ENCODE data around the gene NUTM1. TPM values are rescaled to one million over a fixed set of nuclear protein-coding genes. Genes with fewer than 3 reads are reported as not detected.

NUTM1 gene
- total RNA-seq, 1 experiment from 2014 or later = 0.46 TPM

GRCh38 chr15:34325368-34325767 is 17.7 kb upstream of the NUTM1 start (continued):
- TF ChIP-seq E2F4 (CRISPR knock-in tag; IDR thresholded peaks at IDR 0.05; ENCODE audit: borderline replicate concordance, low read depth) (no peak), EMX1 (CRISPR knock-in tag; IDR thresholded peaks at IDR 0.05) (no peak), OVOL2 (CRISPR knock-in tag; IDR thresholded peaks at IDR 0.05; ENCODE audit: borderline replicate concordance) (no peak)

GRCh38 chr15:34327906-34328305 is 15.2 kb upstream of the NUTM1 start:
- H3K36me3 Mint-ChIP-seq = peaks cover 2% of the 10 kb centered on the region; the same call in 1 of the 2 replicates
- POLR2A ChIA-PET = interaction anchor here (1.3 kb wide), 1 partner anchor 15 kb away, joined by 4 read pairs; the partner anchor contains the start of genes NOP10 and NUTM1
- no peaks in the 10 kb centered on the region for H3K4me1 Mint-ChIP-seq
- H3K27me3 Mint-ChIP-seq (ENCODE audit: low read depth) = no peaks in the 10 kb centered on the region; the same call in 1 of the 2 replicates
- CTCF ChIA-PET = interaction anchor here (1.2 to 1.4 kb wide), 2 partner anchors 10 to 86 kb away, joined by 3 to 4 read pairs; no protein-coding TSS in a partner anchor
- TF ChIP-seq STAT6 (CRISPR knock-in tag; conservative IDR thresholded peaks at IDR 0.05; ENCODE audit: low read depth) = no peak
- TF ChIP-seq E2F5 (CRISPR knock-in tag; IDR thresholded peaks at IDR 0.05) = no peak
- no peak for TF ChIP-seq ATF1 (CRISPR knock-in tag; IDR thresholded peaks at IDR 0.05)
- TF ChIP-seq MLX (CRISPR knock-in tag; IDR thresholded peaks at IDR 0.05) = no peak
- TF ChIP-seq ZNF232 (CRISPR knock-in tag; IDR thresholded peaks at IDR 0.05) = no peak
- TF ChIP-seq PREB (CRISPR knock-in tag; IDR thresholded peaks at IDR 0.05; ENCODE audit: borderline replicate concordance) = no peak
- TF ChIP-seq ZNF219 (CRISPR knock-in tag; IDR thresholded peaks at IDR 0.05; ENCODE audit: borderline replicate concordance) = no peak
- no peak for TF ChIP-seq ETV6 (CRISPR knock-in tag; IDR thresholded peaks at IDR 0.05)
- TF ChIP-seq SOX15 (CRISPR knock-in tag; IDR thresholded peaks at IDR 0.05) = no peak
- TF ChIP-seq AR (CRISPR knock-in tag; IDR thresholded peaks at IDR 0.05) = no peak
- no peak for TF ChIP-seq ZNF121 (CRISPR knock-in tag; IDR thresholded peaks at IDR 0.05)
- TF ChIP-seq E2F4 (CRISPR knock-in tag; IDR thresholded peaks at IDR 0.05; ENCODE audit: borderline replicate concordance, low read depth) = no peak
- no peak for TF ChIP-seq TP53 (CRISPR knock-in tag; IDR thresholded peaks at IDR 0.05)
- no peak for TF ChIP-seq ZBTB43 (CRISPR knock-in tag; IDR thresholded peaks at IDR 0.05)
- no peak for TF ChIP-seq PRDM15 (CRISPR knock-in tag; IDR thresholded peaks at IDR 0.05)
- H3K9me3 Mint-ChIP-seq = peaks cover 11% of the 10 kb centered on the region
- no peak overlapping the region for H3K4me3 Mint-ChIP-seq
- ATAC-seq (no peak), DNase-seq (ENCODE audit: low spot score) (no peak)
- no peak overlapping the region for H3K27ac Mint-ChIP-seq
